Activated B cell treated with CpG ODN at 0.5 μM for 24 hours (primary cell): ENCODE results near the gene PI4KA. TPM values are rescaled to one million over a fixed set of nuclear protein-coding genes. Genes with fewer than 3 reads are reported as not detected.

ENCODE experiments used
- ATAC-seq: fragments of 200-7000 bp; cut with Tn5 transposase; one replicate; pipeline ENCODE4 v1.10.0; 2021; ENCODE audit warnings: low read depth, mild to moderate bottlenecking, moderate library complexity
- CTCF ChIA-PET: fragments of 350-600 bp; sonication (Branson Sonifier 250); formaldehyde crosslinking; loops from one replicate; lab custom pipeline; 2021; ENCODE audit warnings: antibody characterized with exemption; lab: Charles Lee
- POLR2A ChIA-PET: fragments of 350-600 bp; sonication (Branson Sonifier 250); formaldehyde crosslinking; loops from one replicate; lab custom pipeline; 2021; ENCODE audit warnings: antibody characterized with exemption; lab: Charles Lee
- DNase-seq: peaks from one replicate; pipeline ENCODE4 v3.0.0; 2022
- H3K27ac Mint-ChIP-seq: one replicate; pipeline ENCODE4 v1.8.0; 2020; ENCODE audit warnings: mixed read lengths
- H3K27me3 Mint-ChIP-seq: one replicate; pipeline ENCODE4 v1.8.0; 2021; ENCODE audit warnings: mixed read lengths
- H3K36me3 Mint-ChIP-seq: one replicate; pipeline ENCODE4 v1.8.0; 2021; ENCODE audit warnings: low read depth, mixed read lengths
- H3K4me1 Mint-ChIP-seq: one replicate; pipeline ENCODE4 v1.8.0; 2021; ENCODE audit warnings: mixed read lengths
- H3K4me3 Mint-ChIP-seq: one replicate; pipeline ENCODE4 v1.8.0; 2020; ENCODE audit warnings: mild to moderate bottlenecking, mixed read lengths
- H3K9me3 Mint-ChIP-seq: one replicate; pipeline ENCODE4 v1.8.0; 2020; ENCODE audit warnings: mixed read lengths
- intact Hi-C: fragments of 100-400 bp; cut with micrococcal nuclease; formaldehyde crosslinking; loops from one replicate; pipeline ENCODE4 v1.15.1; 2024
- total RNA-seq: library from RNA; stranded (reverse); gene quantifications from 2 replicates; pipeline ENCODE4 v1.2.3, GENCODE V29; 2022
- TF ChIP-seq, protein P1 (sequence below): fragments of 200-600 bp; IDR thresholded peaks from one replicate; pipeline ENCODE4 v1.8.0; 2022; ENCODE audit warnings: antibody characterized with exemption, mild to moderate bottlenecking

PI4KA gene
- total RNA-seq, 1 donor from 2014 or later = 114 TPM

GRCh38 chr22:20847318-20847822, 11.2 kb downstream of the PI4KA start:
- peaks cover 25% of the 10 kb centered on the region for H3K4me1 Mint-ChIP-seq
- CTCF ChIA-PET = no interaction called here
- H3K9me3 Mint-ChIP-seq = no peaks in the 10 kb centered on the region
- DNase-seq (no peak), ATAC-seq (no peak)
- intact Hi-C loops = no loop called here
- POLR2A ChIA-PET = no interaction called here
- H3K36me3 Mint-ChIP-seq = no peaks in the 10 kb centered on the region
- no peak overlapping the region for H3K27ac Mint-ChIP-seq
- no peak overlapping the region for H3K4me3 Mint-ChIP-seq
- no peaks in the 10 kb centered on the region for H3K27me3 Mint-ChIP-seq
- TF ChIP-seq, protein P1, sequence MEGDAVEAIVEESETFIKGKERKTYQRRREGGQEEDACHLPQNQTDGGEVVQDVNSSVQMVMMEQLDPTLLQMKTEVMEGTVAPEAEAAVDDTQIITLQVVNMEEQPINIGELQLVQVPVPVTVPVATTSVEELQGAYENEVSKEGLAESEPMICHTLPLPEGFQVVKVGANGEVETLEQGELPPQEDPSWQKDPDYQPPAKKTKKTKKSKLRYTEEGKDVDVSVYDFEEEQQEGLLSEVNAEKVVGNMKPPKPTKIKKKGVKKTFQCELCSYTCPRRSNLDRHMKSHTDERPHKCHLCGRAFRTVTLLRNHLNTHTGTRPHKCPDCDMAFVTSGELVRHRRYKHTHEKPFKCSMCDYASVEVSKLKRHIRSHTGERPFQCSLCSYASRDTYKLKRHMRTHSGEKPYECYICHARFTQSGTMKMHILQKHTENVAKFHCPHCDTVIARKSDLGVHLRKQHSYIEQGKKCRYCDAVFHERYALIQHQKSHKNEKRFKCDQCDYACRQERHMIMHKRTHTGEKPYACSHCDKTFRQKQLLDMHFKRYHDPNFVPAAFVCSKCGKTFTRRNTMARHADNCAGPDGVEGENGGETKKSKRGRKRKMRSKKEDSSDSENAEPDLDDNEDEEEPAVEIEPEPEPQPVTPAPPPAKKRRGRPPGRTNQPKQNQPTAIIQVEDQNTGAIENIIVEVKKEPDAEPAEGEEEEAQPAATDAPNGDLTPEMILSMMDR = no peak

DNA sequence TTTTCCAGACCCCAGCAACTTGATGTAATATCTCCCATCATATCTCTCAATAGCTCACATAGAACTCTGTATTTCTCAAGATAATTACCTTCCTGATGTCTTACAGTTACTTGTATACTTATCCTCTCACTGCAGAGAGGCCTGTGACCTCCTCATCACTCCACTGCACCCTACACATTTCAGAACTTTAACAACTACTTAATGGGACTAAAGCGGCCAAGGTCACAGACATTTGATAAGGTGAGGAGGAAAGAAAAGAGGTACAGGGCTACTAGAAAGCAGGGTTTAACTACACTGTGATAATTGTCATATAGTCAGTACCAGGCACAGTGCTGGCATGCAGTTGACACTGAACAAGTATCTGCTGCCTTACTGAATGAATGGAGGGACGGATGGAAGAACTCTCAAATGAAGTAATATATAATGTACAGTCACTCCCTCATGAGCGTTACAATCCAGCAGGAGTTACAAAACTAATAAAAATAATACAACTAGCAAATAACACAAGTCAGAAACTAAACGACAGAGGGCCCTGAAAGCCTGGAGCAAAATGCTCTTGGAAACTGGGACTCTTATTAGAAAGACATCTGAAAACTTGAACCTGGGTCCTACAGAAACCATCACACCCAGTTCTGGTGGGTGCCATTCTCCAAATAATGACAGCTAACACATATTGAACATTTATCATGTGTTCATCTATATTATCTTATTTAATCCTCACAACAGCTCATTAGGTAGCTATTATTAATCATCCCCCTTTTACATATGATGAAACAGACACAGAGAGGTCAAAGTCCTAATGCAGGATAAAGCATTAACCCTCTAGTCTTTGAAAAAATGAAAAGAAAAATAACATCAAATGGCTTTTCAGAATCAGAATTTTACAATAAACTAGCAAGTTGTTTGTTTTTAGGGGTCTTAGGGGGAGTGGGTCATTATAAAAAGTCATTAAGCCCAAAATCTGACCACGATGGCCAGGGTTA, 14.3 kb downstream of the PI4KA start:
- ATAC-seq (no peak), DNase-seq (no peak)
- Mint-ChIP-seq H3K36me3 (no peaks in the 10 kb centered on the region), H3K4me3 (no peak overlapping the region), H3K4me1 (peaks cover 34% of the 10 kb centered on the region), H3K9me3 (no peaks in the 10 kb centered on the region), H3K27ac (no peak overlapping the region), H3K27me3 (no peaks in the 10 kb centered on the region)
- TF ChIP-seq, protein P1 = no peak
- ChIA-PET CTCF (no interaction called here), POLR2A (no interaction called here)
- intact Hi-C loops = no loop called here

DNA sequence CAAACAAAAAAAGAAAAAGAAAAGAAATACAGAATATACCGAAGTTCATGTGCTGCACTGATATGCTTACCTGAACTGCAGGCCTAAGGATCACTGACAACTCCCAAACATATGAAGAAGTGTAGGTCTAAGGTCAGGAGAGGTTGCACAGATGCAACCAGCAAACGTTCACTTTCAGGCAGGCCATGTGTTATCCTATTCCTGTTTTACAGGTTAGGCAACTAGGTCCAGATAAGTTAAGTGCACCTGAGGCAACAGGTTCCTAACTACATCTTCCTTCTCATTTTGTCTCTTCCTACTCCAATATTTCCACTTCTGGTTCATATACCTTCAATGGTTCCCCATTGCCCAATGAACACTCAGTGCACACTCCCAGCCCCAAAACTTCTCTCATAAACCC, 15.1 kb downstream of the PI4KA start:
- H3K4me1 Mint-ChIP-seq = peaks cover 33% of the 10 kb centered on the region
- intact Hi-C loops = no loop called here

GRCh38 chr22:20840646-20841371, 17.8 kb downstream of the PI4KA start:
- ChIA-PET CTCF (no interaction called here), POLR2A (no interaction called here)
- intact Hi-C loops = no loop called here
- H3K27ac Mint-ChIP-seq = peak overlapping the region; percentile 8
- peaks cover 6% of the 10 kb centered on the region for H3K36me3 Mint-ChIP-seq
- peaks cover 36% of the 10 kb centered on the region for H3K4me1 Mint-ChIP-seq
- H3K4me3 Mint-ChIP-seq = no peak overlapping the region
- ATAC-seq = no peak
- H3K27me3 Mint-ChIP-seq = no peaks in the 10 kb centered on the region
- TF ChIP-seq, protein P1 = no peak
- DNase-seq = no peak
- no peaks in the 10 kb centered on the region for H3K9me3 Mint-ChIP-seq

More for the DNA sequence above, 15.1 kb downstream of the PI4KA start:
- H3K27ac Mint-ChIP-seq = no peak overlapping the region
- no peak for ATAC-seq
- no peaks in the 10 kb centered on the region for H3K9me3 Mint-ChIP-seq
- ChIA-PET POLR2A (no interaction called here), CTCF (no interaction called here)
- no peak overlapping the region for H3K4me3 Mint-ChIP-seq
- DNase-seq = no peak
- TF ChIP-seq, protein P1 = no peak
- peaks cover 1% of the 10 kb centered on the region for H3K36me3 Mint-ChIP-seq
- H3K27me3 Mint-ChIP-seq = no peaks in the 10 kb centered on the region
